Muscle layer of colon (tissue), 2 donors: ENCODE data around the gene FBXW4.

Source experiments
- H3K27ac ChIP-seq: one replicate; pipeline ENCODE4 v1.7.0; 2013; ENCODE audit warnings: low read depth, mild to moderate bottlenecking, low read length, moderate library complexity
- H3K27me3 ChIP-seq, 2 donors: one replicate each; pipeline ENCODE4 v1.7.0; 2013; ENCODE audit warnings: low read length in 2 of 2, mild to moderate bottlenecking in 2 of 2; ENCODE audit not compliant: insufficient read depth in 2 of 2, control insufficient read depth in 1 of 2
- H3K36me3 ChIP-seq: one replicate; pipeline ENCODE4 v1.7.0; 2013; ENCODE audit warnings: mild to moderate bottlenecking, low read length; ENCODE audit not compliant: insufficient read depth
- H3K4me1 ChIP-seq: one replicate; pipeline ENCODE4 v1.7.0; 2013; ENCODE audit warnings: mild to moderate bottlenecking, low read length; ENCODE audit not compliant: insufficient read depth
- H3K4me3 ChIP-seq, 2 donors: one replicate each; pipeline ENCODE4 v1.7.0; 2013; ENCODE audit warnings: low read length in 2 of 2, low read depth in 1 of 2, mild to moderate bottlenecking in 1 of 2, moderate library complexity in 1 of 2
- H3K9ac ChIP-seq: one replicate; pipeline ENCODE4 v1.7.0; 2013; ENCODE audit warnings: low read length
- H3K9me3 ChIP-seq: one replicate; pipeline ENCODE4 v1.7.0; 2013; ENCODE audit warnings: mild to moderate bottlenecking, low read length
- donor health status: abdominal sarcoma.
- donor health status: Adenocarcinoma of cecum.

FBXW4 gene

GRCh38 chr10:101629837-101630632 lies 64.9 kb downstream of the FBXW4 start:
- no peak overlapping the region for H3K4me3 ChIP-seq
- H3K27ac ChIP-seq: no peak overlapping the region
- no peaks in the 10 kb centered on the region for H3K9me3 ChIP-seq

GRCh38 chr10:101625821-101626412 lies 69.1 kb downstream of the FBXW4 start:
- no peaks in the 10 kb centered on the region for H3K4me1 ChIP-seq
- H3K27me3 ChIP-seq: no peaks in the 10 kb centered on the region
- H3K9ac ChIP-seq: no peak overlapping the region
- H3K4me3 ChIP-seq: no peak overlapping the region
- H3K36me3 ChIP-seq: peaks cover 16% of the 10 kb centered on the region
- no peak overlapping the region for H3K27ac ChIP-seq
- H3K9me3 ChIP-seq: no peaks in the 10 kb centered on the region

More at GRCh38 chr10:101629837-101630632, 64.9 kb downstream of the FBXW4 start:
- no peaks in the 10 kb centered on the region for H3K4me1 ChIP-seq
- H3K27me3 ChIP-seq: no peaks in the 10 kb centered on the region
- no peak overlapping the region for H3K9ac ChIP-seq
- H3K36me3 ChIP-seq: peaks cover 3% of the 10 kb centered on the region

GRCh38 chr10:101624526-101625102 lies 70.4 kb downstream of the FBXW4 start:
- Histone ChIP-seq H3K4me3 (no peak overlapping the region), H3K27me3 (no peaks in the 10 kb centered on the region), H3K4me1 (no peaks in the 10 kb centered on the region), H3K9me3 (no peaks in the 10 kb centered on the region), H3K9ac (no peak overlapping the region), H3K36me3 (peaks cover 22% of the 10 kb centered on the region), H3K27ac (no peak overlapping the region)

GRCh38 chr10:101623528-101623927 lies 71.4 kb downstream of the FBXW4 start:
- Histone ChIP-seq H3K4me1 (no peaks in the 10 kb centered on the region), H3K36me3 (peaks cover 28% of the 10 kb centered on the region), H3K27ac (no peak overlapping the region), H3K27me3 (no peaks in the 10 kb centered on the region), H3K4me3 (no peak overlapping the region), H3K9me3 (no peaks in the 10 kb centered on the region), H3K9ac (no peak overlapping the region)

GRCh38 chr10:101619983-101620382 lies 75.0 kb downstream of the FBXW4 start:
- Histone ChIP-seq H3K4me1 (no peaks in the 10 kb centered on the region), H3K27ac (no peak overlapping the region), H3K27me3 (no peaks in the 10 kb centered on the region), H3K36me3 (peaks cover 47% of the 10 kb centered on the region), H3K9me3 (no peaks in the 10 kb centered on the region), H3K9ac (no peak overlapping the region), H3K4me3 (no peak overlapping the region)

GRCh38 chr10:101618871-101619270 lies 76.1 kb downstream of the FBXW4 start:
- H3K9ac ChIP-seq: no peak overlapping the region
- H3K36me3 ChIP-seq: peaks cover 42% of the 10 kb centered on the region
- H3K27me3 ChIP-seq: no peaks in the 10 kb centered on the region
- H3K27ac ChIP-seq: no peak overlapping the region
- no peaks in the 10 kb centered on the region for H3K4me1 ChIP-seq
- no peak overlapping the region for H3K4me3 ChIP-seq
- no peaks in the 10 kb centered on the region for H3K9me3 ChIP-seq

- Histone ChIP-seq H3K27ac (no peak overlapping the region), H3K36me3 (peaks cover 42% of the 10 kb centered on the region), H3K27me3 (no peaks in the 10 kb centered on the region)
Observed at GRCh38 chr10:101617824-101618568, 77.0 kb downstream of the FBXW4 start.

GRCh38 chr10:101617102-101617823 lies 77.7 kb downstream of the FBXW4 start:
- Histone ChIP-seq H3K27me3 (no peaks in the 10 kb centered on the region), H3K9ac (no peak overlapping the region), H3K4me1 (no peaks in the 10 kb centered on the region), H3K36me3 (peaks cover 43% of the 10 kb centered on the region), H3K4me3 (no peak overlapping the region), H3K9me3 (no peaks in the 10 kb centered on the region), H3K27ac (no peak overlapping the region)

More at GRCh38 chr10:101617824-101618568, 77.0 kb downstream of the FBXW4 start:
- no peaks in the 10 kb centered on the region for H3K9me3 ChIP-seq
- H3K4me3 ChIP-seq: no peak overlapping the region
- no peak overlapping the region for H3K9ac ChIP-seq
- H3K4me1 ChIP-seq: no peaks in the 10 kb centered on the region

- H3K36me3 ChIP-seq: peaks cover 48% of the 10 kb centered on the region
- no peaks in the 10 kb centered on the region for H3K4me1 ChIP-seq
- H3K9me3 ChIP-seq: no peaks in the 10 kb centered on the region
- H3K9ac ChIP-seq: no peak overlapping the region
- H3K4me3 ChIP-seq: no peak overlapping the region
- no peaks in the 10 kb centered on the region for H3K27me3 ChIP-seq
- H3K27ac ChIP-seq: no peak overlapping the region
Observed at GRCh38 chr10:101616415-101617101, 78.4 kb downstream of the FBXW4 start.

GRCh38 chr10:101615525-101616116 lies 79.3 kb downstream of the FBXW4 start:
- Histone ChIP-seq H3K4me3 (no peak overlapping the region), H3K27me3 (no peaks in the 10 kb centered on the region), H3K9me3 (no peaks in the 10 kb centered on the region), H3K4me1 (no peaks in the 10 kb centered on the region), H3K36me3 (peaks cover 48% of the 10 kb centered on the region), H3K27ac (no peak overlapping the region), H3K9ac (no peak overlapping the region)
